Glutamatergic neuron (in vitro differentiated cells): ENCODE data around the gene CLNS1A. TPM values are rescaled to one million over a fixed set of nuclear protein-coding genes. Genes with fewer than 3 reads are reported as not detected.
"Not testable (repeated sequence)": the region's sequence is repeated elsewhere in the genome, so short reads cannot be mapped to it uniquely, and the experiment has no call there.

Source experiments
- DNase-seq: peaks from one replicate; pipeline ENCODE4 v3.0.0; 2022
- H3K27ac Mint-ChIP-seq: one replicate; pipeline ENCODE4 v1.8.0; 2020; ENCODE audit warnings: mild to moderate bottlenecking, mixed read lengths, inconsistent platforms; ENCODE audit not compliant: unreplicated experiment
- H3K27me3 Mint-ChIP-seq: one replicate; pipeline ENCODE4 v1.8.0; 2020; ENCODE audit warnings: mild to moderate bottlenecking, moderate library complexity, mixed read lengths, inconsistent platforms; ENCODE audit not compliant: unreplicated experiment
- H3K36me3 Mint-ChIP-seq: one replicate; pipeline ENCODE4 v1.8.0; 2020; ENCODE audit warnings: mild to moderate bottlenecking, mixed read lengths, inconsistent platforms; ENCODE audit not compliant: unreplicated experiment
- H3K4me1 Mint-ChIP-seq: one replicate; pipeline ENCODE4 v1.8.0; 2020; ENCODE audit warnings: mild to moderate bottlenecking, low read depth, mixed read lengths, inconsistent platforms; ENCODE audit not compliant: unreplicated experiment
- H3K4me3 Mint-ChIP-seq: one replicate; pipeline ENCODE4 v1.8.0; 2020; ENCODE audit warnings: mild to moderate bottlenecking, mixed read lengths, inconsistent platforms; ENCODE audit not compliant: unreplicated experiment
- H3K9me3 Mint-ChIP-seq: one replicate; pipeline ENCODE4 v1.8.0; 2020; ENCODE audit warnings: mild to moderate bottlenecking, moderate library complexity, mixed read lengths, inconsistent platforms; ENCODE audit not compliant: unreplicated experiment
- CTCF ChIP-seq: fragments of 200-600 bp; sonication (generic); IDR thresholded peaks from one replicate; pipeline ENCODE4 v1.5.0; 2021; ENCODE audit not compliant: partially characterized antibody, unreplicated experiment
- total RNA-seq: library from RNA; stranded (reverse); fragmentation: NEBNext Ultra II Directional; extraction: Animal tissue kit (Norgen Biotek cat#: 25700); gene quantifications from one replicate; pipeline ENCODE4 v1.2.1, GENCODE V29; 2021; ENCODE audit not compliant: unreplicated experiment

The CLNS1A gene
- total RNA-seq, 1 donor from 2014 or later: 75.5 TPM

DNA sequence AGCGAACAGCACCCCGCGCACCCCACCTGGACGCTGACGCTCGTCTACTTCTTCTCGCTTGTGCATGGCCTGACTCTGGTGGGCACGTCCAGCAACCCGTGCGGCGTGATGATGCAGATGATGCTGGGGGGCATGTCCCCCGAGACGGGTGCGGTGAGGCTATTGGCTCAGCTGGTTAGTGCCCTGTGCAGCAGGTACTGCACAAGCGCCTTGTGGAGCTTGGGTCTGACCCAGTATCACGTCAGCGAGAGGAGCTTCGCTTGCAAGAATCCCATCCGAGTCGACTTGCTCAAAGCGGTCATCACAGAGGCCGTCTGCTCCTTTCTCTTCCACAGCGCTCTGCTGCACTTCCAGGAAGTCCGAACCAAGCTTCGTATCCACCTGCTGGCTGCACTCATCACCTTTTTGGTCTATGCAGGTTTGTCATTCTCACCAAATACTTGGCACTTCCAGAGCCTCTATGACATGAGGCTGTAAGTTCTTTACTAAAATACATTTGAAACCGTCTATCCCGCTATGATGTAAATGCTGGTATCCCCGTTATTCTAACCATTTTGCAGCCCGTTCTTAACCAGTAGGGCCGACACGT lies 47.3 kb downstream of the CLNS1A start:
- Mint-ChIP-seq H3K36me3 (peaks cover 5% of the 10 kb centered on the region), H3K4me3 (peak overlapping the region; percentile 92), H3K27me3 (peaks cover 3% of the 10 kb centered on the region), H3K27ac (peak overlapping the region; percentile 33), H3K9me3 (no peaks in the 10 kb centered on the region), H3K4me1 (peaks cover 6% of the 10 kb centered on the region)
- no peak for TF ChIP-seq CTCF
- DNase-seq: peak; percentile 42

- H3K27ac Mint-ChIP-seq: peak within 1 kb of the TSS; percentile 55
These were observed 47.9 kb downstream of the CLNS1A start, which contains the start of gene AQP11 for GRCh38 chr11:77589521-77590193. Gene AQP11, plus strand, starts transcription at chr11:77589953. Its CDS starts 40 bp downstream, at chr11:77589993.

GRCh38 chr11:77589181-77589520 lies 48.4 kb downstream of the CLNS1A start:
- peaks cover 6% of the 10 kb centered on the region for H3K4me1 Mint-ChIP-seq
- peak overlapping the region; percentile 55 for H3K27ac Mint-ChIP-seq
- no peak for TF ChIP-seq CTCF
- no peak for DNase-seq
- H3K9me3 Mint-ChIP-seq: peaks cover 4% of the 10 kb centered on the region
- H3K36me3 Mint-ChIP-seq: peaks cover 8% of the 10 kb centered on the region
- peaks cover 3% of the 10 kb centered on the region for H3K27me3 Mint-ChIP-seq
- H3K4me3 Mint-ChIP-seq: peak overlapping the region; percentile 91

More at GRCh38 chr11:77589521-77590193, 47.9 kb downstream of the CLNS1A start, which contains the start of gene AQP11:
- peaks cover 3% of the 10 kb centered on the region for H3K27me3 Mint-ChIP-seq
- H3K36me3 Mint-ChIP-seq: peaks cover 8% of the 10 kb centered on the region
- H3K4me1 Mint-ChIP-seq: peaks cover 6% of the 10 kb centered on the region
- DNase-seq: peak; percentile 92
- peaks cover 3% of the 10 kb centered on the region for H3K9me3 Mint-ChIP-seq
- H3K4me3 Mint-ChIP-seq: peak within 1 kb of the TSS; percentile 92
- no peak for TF ChIP-seq CTCF

- TF ChIP-seq CTCF: no peak
- Mint-ChIP-seq H3K36me3 (peaks cover 29% of the 10 kb centered on the region), H3K27ac (no peak overlapping the region), H3K9me3 (peaks cover 13% of the 10 kb centered on the region), H3K27me3 (no peaks in the 10 kb centered on the region), H3K4me3 (no peak overlapping the region), H3K4me1 (no peaks in the 10 kb centered on the region)
- DNase-seq: no peak
These were observed 56.8 kb downstream of the CLNS1A start for GRCh38 chr11:77580712-77581337.

DNA sequence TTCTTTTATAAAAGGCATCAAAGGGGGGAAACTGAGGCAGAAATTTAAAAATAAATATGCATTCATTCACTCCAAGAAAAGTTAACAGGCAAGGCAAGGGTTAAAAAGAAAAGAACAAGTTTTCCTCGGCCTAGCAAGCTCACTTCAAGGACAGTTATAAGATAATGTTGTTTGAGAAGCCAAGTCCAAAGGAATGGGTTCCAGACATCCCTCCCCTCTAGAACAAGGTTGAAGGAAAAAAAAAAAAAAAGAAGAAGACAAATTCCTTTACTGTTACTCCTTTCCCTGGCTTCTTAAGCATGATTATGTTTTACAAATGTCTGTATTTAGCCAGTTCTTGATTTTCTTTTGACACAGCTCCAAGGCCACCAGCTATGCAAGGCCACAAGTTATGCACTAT lies 62.2 kb downstream of the CLNS1A start:
- DNase-seq, H3K27ac Mint-ChIP-seq, H3K4me1 Mint-ChIP-seq, H3K9me3 Mint-ChIP-seq, H3K27me3 Mint-ChIP-seq, H3K4me3 Mint-ChIP-seq: not testable (repeated sequence)
- peaks cover 15% of the 10 kb centered on the region for H3K36me3 Mint-ChIP-seq

DNA sequence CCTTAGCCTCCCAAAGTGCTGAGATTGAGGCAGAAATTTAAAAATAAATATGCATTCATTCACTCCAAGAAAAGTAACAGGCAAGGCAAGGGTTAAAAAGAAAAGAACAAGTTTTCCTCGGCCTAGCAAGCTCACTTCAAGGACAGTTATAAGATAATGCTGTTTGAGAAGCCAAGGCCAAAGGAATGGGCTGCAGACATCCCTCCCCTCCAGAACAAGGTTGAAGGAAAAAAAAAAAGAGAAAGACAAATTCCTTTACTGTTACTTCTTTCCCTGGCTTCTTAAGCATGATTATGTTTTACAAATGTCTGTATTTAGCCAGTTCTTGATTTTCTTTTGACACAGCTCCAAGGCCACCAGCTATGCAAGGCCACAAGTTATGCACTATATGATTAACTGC lies 66.7 kb downstream of the CLNS1A start:
- not testable (repeated sequence) for H3K27ac Mint-ChIP-seq, H3K36me3 Mint-ChIP-seq, H3K4me1 Mint-ChIP-seq, H3K4me3 Mint-ChIP-seq, H3K9me3 Mint-ChIP-seq, H3K27me3 Mint-ChIP-seq, DNase-seq
